Measurements from ENCODE around the gene DMD. TPM values are rescaled to one million over a fixed set of nuclear protein-coding genes. Genes with fewer than 3 reads are reported as not detected.

DMD gene
- total and polyA plus RNA-seq, 2 donors (not counting 1 experiment from before 2014, with no cell fraction given) = 2.0 to 51.8 TPM

GRCh38 chrX:31931225-31931624 lies 1280.1 kb downstream of the DMD start:
- CTCF ChIA-PET = no interaction called here
- no peaks in the 10 kb centered on the region for H3K36me3 ChIP-seq (replicated peaks in 1 of 2; ENCODE audit: control extremely low read depth in 1 of 2, control insufficient read depth in 1 of 2, extremely low read depth in 1 of 2, insufficient read depth in 2 of 2, low read length in 1 of 2)
- intact Hi-C loops (cut with micrococcal nuclease) = no loop called here
- H3K9ac ChIP-seq (ENCODE audit: low read length) = no peak overlapping the region
- no peaks in the 10 kb centered on the region for H3K27me3 ChIP-seq (replicated peaks in 1 of 4; ENCODE audit: control extremely low read depth in 1 of 4, control insufficient read depth in 3 of 4, insufficient read depth in 4 of 4, low read length in 3 of 4)
- ATAC-seq (ENCODE audit: low read depth) = no peak
- Mint-ChIP-seq H3K27ac (no peak overlapping the region), H3K4me3 (no peak overlapping the region), H3K27me3 (no peaks in the 10 kb centered on the region), H3K9me3 (ENCODE audit: insufficient read depth) (no peaks in the 10 kb centered on the region), H3K4me1 (no peaks in the 10 kb centered on the region)
- H3K4me1 ChIP-seq (ENCODE audit: control insufficient read depth in 2 of 2, insufficient read depth in 2 of 2, low read length in 2 of 2) = no peaks in the 10 kb centered on the region
- TF ChIP-seq CTCF (IDR thresholded peaks at IDR 0.05) (no peak), EZH2 (IDR thresholded peaks at IDR 0.05; ENCODE audit: borderline replicate concordance, insufficient read depth, low read depth, low read length, poor library complexity, severe bottlenecking) (no peak)
- H4K20me1 ChIP-seq (ENCODE audit: control insufficient read depth, insufficient read depth, low read length, poor library complexity, severe bottlenecking) = no peaks in the 10 kb centered on the region
- DNase-seq = no peak
- no peak overlapping the region for H3K27ac ChIP-seq (ENCODE audit: low read length in 2 of 2)
- H3K79me2 ChIP-seq (ENCODE audit: control insufficient read depth, insufficient read depth, low read length) = no peaks in the 10 kb centered on the region
- no peak overlapping the region for H2AFZ ChIP-seq (ENCODE audit: insufficient read depth, low read depth, low read length, poor library complexity, severe bottlenecking)
- no peaks in the 10 kb centered on the region for H3K9me3 ChIP-seq (ENCODE audit: control extremely low read depth in 1 of 3, control insufficient read depth in 2 of 3, insufficient read depth in 1 of 3, low read length in 2 of 3)
- H3K4me3 ChIP-seq (ENCODE audit: control extremely low read depth in 1 of 5, extremely low read depth in 1 of 5, insufficient read depth in 1 of 5, low read depth in 2 of 5, low read length in 4 of 5) = no peak overlapping the region
- WGBS (ENCODE audit: insufficient coverage) = no CpG with 5 or more reads among the region's 3 CpGs
- POLR2A ChIA-PET = no interaction called here
- no peak overlapping the region for H3K4me2 ChIP-seq (replicated peaks; ENCODE audit: low read depth, low read length, poor library complexity, severe bottlenecking)

- no peak overlapping the region for H3K27ac Mint-ChIP-seq
- TF ChIP-seq CTCF (IDR thresholded peaks at IDR 0.05) (no peak), EZH2 (IDR thresholded peaks at IDR 0.05; ENCODE audit: borderline replicate concordance, insufficient read depth, low read depth, low read length, poor library complexity, severe bottlenecking) (no peak)
- H3K4me1 ChIP-seq (ENCODE audit: control insufficient read depth in 2 of 2, insufficient read depth in 2 of 2, low read length in 2 of 2) = no peaks in the 10 kb centered on the region
- intact Hi-C loops (cut with micrococcal nuclease) = no loop called here
- no peaks in the 10 kb centered on the region for H3K36me3 ChIP-seq (replicated peaks in 1 of 2; ENCODE audit: control extremely low read depth in 1 of 2, control insufficient read depth in 1 of 2, extremely low read depth in 1 of 2, insufficient read depth in 2 of 2, low read length in 1 of 2)
- H3K9me3 Mint-ChIP-seq (ENCODE audit: insufficient read depth) = no peaks in the 10 kb centered on the region
- ATAC-seq (ENCODE audit: low read depth) = no peak
- WGBS (ENCODE audit: insufficient coverage) = 80% methylated on average over 2 of the region's 5 CpGs
- no peaks in the 10 kb centered on the region for H3K27me3 ChIP-seq (replicated peaks in 1 of 4; ENCODE audit: control extremely low read depth in 1 of 4, control insufficient read depth in 3 of 4, insufficient read depth in 4 of 4, low read length in 3 of 4)
- H3K27me3 Mint-ChIP-seq = no peaks in the 10 kb centered on the region
- no peak for DNase-seq
- CTCF ChIA-PET = no interaction called here
- H3K4me2 ChIP-seq (replicated peaks; ENCODE audit: low read depth, low read length, poor library complexity, severe bottlenecking) = no peak overlapping the region
- no peak overlapping the region for H3K27ac ChIP-seq (ENCODE audit: low read length in 2 of 2)
- H3K4me1 Mint-ChIP-seq = no peaks in the 10 kb centered on the region
- no peak overlapping the region for H3K4me3 ChIP-seq (ENCODE audit: control extremely low read depth in 1 of 5, extremely low read depth in 1 of 5, insufficient read depth in 1 of 5, low read depth in 2 of 5, low read length in 4 of 5)
- no peak overlapping the region for H3K9ac ChIP-seq (ENCODE audit: low read length)
- no peaks in the 10 kb centered on the region for H3K79me2 ChIP-seq (ENCODE audit: control insufficient read depth, insufficient read depth, low read length)
- no peak overlapping the region for H3K4me3 Mint-ChIP-seq
- POLR2A ChIA-PET = no interaction called here
- H4K20me1 ChIP-seq (ENCODE audit: control insufficient read depth, insufficient read depth, low read length, poor library complexity, severe bottlenecking) = no peaks in the 10 kb centered on the region
- no peak overlapping the region for H2AFZ ChIP-seq (ENCODE audit: insufficient read depth, low read depth, low read length, poor library complexity, severe bottlenecking)
- H3K9me3 ChIP-seq (ENCODE audit: control extremely low read depth in 1 of 3, control insufficient read depth in 2 of 3, insufficient read depth in 1 of 3, low read length in 2 of 3) = no peaks in the 10 kb centered on the region
Measured at GRCh38 chrX:31929366-31929765, 1282.0 kb downstream of the DMD start.
